Fibroblast of villous mesenchyme (primary cell): ENCODE results near the gene NEGR1. TPM values are rescaled to one million over a fixed set of nuclear protein-coding genes. Genes with fewer than 3 reads are reported as not detected.

Experiments used
- DNase-seq: peaks from one replicate; pipeline ENCODE4 v3.0.0-alpha.2; 2010; ENCODE audit warnings: low read depth
- H3K4me3 ChIP-seq: 2 replicates; pipeline ENCODE4 v1.5.1; 2011; ENCODE audit warnings: low read depth, mild to moderate bottlenecking, low read length
- CTCF ChIP-seq: IDR thresholded peaks from 2 replicates; pipeline ENCODE4 v1.5.1; 2012; ENCODE audit warnings: low read depth, mild to moderate bottlenecking, low read length; ENCODE audit not compliant: insufficient read depth
- total RNA-seq: library from RNA; depleted of rRNA; stranded (reverse); fragments of >200 nt; gene quantifications from 2 replicates; pipeline ENCODE4 v1.2.3, GENCODE V29; 2012

NEGR1 gene
- total RNA-seq, 1 donor: 13.8 TPM

- no peak for TF ChIP-seq CTCF
Measured at GRCh38 chr1:72011721-72012120, 270.6 kb downstream of the NEGR1 start.

GRCh38 chr1:72010094-72010431, 272.3 kb downstream of the NEGR1 start:
- H3K4me3 ChIP-seq: no peak overlapping the region
- no peak for TF ChIP-seq CTCF
- no peak for DNase-seq

More at GRCh38 chr1:72011721-72012120, 270.6 kb downstream of the NEGR1 start:
- no peak for DNase-seq
- H3K4me3 ChIP-seq: no peak overlapping the region

- H3K4me3 ChIP-seq: no peak overlapping the region
- no peak for DNase-seq
- no peak for TF ChIP-seq CTCF
Measured at GRCh38 chr1:72009173-72010093, 272.9 kb downstream of the NEGR1 start.

- DNase-seq: no peak
- no peak for TF ChIP-seq CTCF
- no peak overlapping the region for H3K4me3 ChIP-seq
Measured at GRCh38 chr1:72007312-72007711, 275.0 kb downstream of the NEGR1 start.

- TF ChIP-seq CTCF: no peak
- H3K4me3 ChIP-seq: no peak overlapping the region
- no peak for DNase-seq
Measured at GRCh38 chr1:72006092-72006491, 276.2 kb downstream of the NEGR1 start.

GRCh38 chr1:72003092-72003491, 279.2 kb downstream of the NEGR1 start:
- TF ChIP-seq CTCF: no peak
- no peak overlapping the region for H3K4me3 ChIP-seq
- DNase-seq: no peak
